Activated CD8-positive, alpha-beta memory T cell treated with anti-CD3 and anti-CD28 coated beads for 36 hours (primary cell): ENCODE data around the gene ZG16. TPM values are rescaled to one million over a fixed set of nuclear protein-coding genes. Genes with fewer than 3 reads are reported as not detected.
"Not testable (repeated sequence)": the region's sequence is repeated elsewhere in the genome, so short reads cannot be mapped to it uniquely, and the experiment has no call there.

Experiments
- CTCF ChIA-PET: fragments of 350-600 bp; sonication (Branson Sonifier 250); formaldehyde crosslinking; loops from one replicate; lab custom pipeline; 2021; ENCODE audit warnings: antibody characterized with exemption; lab: Charles Lee
- POLR2A ChIA-PET: fragments of 350-600 bp; sonication (Branson Sonifier 250); formaldehyde crosslinking; loops from one replicate; lab custom pipeline; 2021; ENCODE audit warnings: antibody characterized with exemption; lab: Charles Lee
- total RNA-seq, 2 experiments: library from RNA; stranded (reverse); gene quantifications; one replicate each; pipeline ENCODE4 v1.2.3, GENCODE V29; 2021

Gene ZG16
- total RNA-seq, 2 experiments from 2014 or later: not detected

DNA sequence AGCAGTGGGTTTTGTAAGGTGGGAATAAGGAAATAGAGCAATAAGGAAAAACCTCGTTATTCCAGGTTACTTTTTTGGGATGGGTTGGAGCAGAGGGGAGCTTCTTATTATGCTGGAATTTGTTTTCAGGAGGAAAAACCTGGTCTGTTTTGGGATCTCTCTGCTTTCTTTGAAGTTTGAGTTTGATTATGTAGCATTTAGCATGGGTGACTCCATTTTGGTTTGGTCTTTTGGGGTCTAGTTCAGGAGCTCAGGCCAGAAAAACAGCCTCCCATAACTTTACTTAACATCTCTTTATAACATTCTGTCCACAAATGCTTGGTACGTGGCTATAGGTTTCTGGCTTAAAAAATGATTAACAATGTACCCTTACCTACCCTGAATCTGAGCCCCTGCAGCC, 8.5 kb upstream of the ZG16 start:
- ChIA-PET CTCF (interaction anchor here (0.8 to 1.1 kb wide), 2 partner anchors 15 to 21 kb away, joined by 3 read pairs; partner anchors contain the start of gene KIF22), POLR2A (no interaction called here)

DNA sequence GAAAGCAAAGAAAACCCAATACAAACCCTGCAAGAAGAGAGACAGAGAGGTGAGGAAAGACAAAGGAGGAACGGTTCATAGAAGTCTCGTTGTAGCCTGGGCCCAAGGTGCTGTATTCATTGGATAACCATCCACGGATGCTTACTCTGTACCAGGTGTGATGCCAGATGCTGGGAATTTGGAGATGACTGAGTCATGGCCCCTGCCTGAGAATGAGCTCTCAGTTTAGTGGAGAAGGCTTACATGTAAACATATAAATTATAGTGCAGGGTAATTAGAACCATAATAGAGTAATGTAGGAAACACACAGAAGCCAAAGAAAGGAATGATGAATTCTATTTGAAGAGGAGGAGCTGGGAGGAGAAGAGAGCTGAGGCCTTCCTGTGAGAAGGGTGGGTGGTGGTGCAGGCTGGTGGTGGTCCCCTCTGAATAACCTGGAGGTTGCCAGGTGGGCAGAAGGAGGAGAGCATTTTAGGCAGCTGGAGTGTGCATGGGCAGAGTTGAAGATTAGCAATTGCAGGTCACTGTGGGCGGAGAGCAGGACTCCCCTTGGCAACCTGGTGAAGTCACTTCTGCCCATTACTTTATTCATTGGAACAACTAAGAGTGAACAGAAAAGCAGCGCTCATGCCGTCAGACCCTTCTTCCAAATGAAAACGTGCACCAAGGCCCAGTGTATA, 7.7 kb upstream of the ZG16 start:
- ChIA-PET CTCF (interaction anchor here (0.6 kb wide), 1 partner anchor 104 kb away, joined by 3 read pairs; no protein-coding TSS in a partner anchor), POLR2A (no interaction called here)

DNA sequence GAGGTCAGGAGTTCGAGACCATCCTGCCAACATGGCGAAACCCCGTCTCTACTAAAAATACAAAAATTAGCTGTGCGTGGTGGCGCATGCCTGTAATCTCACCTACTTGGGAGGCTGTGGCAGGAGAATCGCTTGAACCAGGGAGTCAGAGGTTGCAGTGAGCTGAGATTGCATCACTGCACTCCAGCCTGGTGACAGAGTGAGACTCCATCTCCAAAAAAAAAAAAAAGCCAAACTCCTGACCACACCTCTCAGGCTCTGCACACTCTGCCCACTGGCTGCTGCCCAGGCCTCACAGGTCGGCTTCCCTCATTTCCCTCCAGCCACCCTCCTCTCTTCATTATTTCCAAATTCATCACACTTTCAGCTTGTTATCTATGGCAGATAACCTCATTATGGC, 5.7 kb upstream of the ZG16 start:
- POLR2A ChIA-PET, CTCF ChIA-PET: not testable (repeated sequence)

DNA sequence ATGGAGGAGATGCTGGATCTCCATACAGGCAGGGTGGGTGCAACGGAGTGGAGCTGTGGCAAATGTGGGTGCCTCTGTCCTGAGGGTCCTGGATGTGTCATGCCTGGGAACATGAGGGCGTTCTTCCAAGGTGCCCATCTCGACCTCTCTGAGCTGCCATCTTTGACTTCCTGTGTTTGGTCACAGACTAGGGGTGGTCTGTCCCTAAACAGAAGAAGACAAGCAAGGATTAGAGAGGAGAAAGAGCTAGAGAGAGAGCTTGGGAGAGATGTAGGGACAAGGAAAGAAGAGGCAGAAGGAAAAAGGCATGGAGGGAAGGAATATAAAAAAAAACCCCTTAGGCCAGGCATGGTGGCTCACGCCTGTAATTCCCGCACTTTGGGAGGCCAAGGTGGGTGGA, 3.3 kb upstream of the ZG16 start:
- ChIA-PET CTCF (interaction anchor here (0.6 kb wide), 1 partner anchor 93 kb away, joined by 4 read pairs; no protein-coding TSS in a partner anchor), POLR2A (no interaction called here)

DNA sequence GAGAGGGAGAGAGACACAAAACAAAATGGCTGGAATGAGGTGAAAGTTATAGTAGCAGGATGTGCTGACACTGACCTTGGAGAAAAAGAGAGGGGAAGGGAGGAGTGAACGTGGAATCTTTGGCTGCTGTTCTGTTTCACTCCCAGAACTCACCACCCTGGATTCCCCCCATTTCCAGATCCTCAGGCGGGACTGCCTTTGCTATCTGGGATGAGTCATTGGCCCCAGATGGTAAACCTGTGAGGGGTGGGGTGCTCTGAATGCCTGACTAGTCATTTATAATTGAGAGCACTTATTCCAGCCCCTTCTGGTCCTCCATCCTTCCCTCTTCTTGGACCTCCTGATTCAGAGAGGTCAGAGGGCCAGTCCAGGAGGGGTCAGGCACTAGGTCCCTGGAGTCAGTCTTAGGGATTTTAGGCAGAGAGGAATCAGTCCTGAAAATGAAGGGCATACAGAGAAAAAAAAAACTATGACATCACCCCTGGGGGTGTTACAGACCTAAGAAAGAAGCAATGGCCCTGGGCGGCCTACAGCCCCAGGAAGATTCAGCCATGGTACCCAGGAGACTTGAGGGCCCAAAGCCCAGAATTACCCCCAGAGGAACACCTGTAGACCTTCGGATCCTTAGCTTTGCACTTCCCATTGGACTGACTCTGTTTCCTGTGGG, 2.2 kb upstream of the ZG16 start:
- ChIA-PET CTCF (no interaction called here), POLR2A (no interaction called here)

DNA sequence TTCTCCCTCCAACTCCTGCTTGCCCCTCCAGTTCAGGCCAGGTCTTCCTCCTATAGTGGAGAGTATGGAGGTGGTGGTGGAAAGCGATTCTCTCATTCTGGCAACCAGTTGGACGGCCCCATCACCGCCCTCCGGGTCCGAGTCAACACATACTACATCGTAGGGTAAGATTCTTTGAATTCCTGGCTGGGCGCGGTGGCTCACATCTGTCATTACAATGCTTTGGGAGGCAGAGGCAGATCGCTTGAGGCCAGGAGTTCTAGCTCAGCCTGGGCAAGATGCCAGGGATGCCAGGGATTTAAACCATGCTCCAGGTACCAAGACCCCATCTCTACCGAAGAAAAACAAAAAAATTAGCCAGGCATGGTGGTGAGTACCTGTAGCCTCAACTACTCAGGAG, 1.4 kb downstream of the ZG16 start:
- POLR2A ChIA-PET: no interaction called here
- CTCF ChIA-PET: interaction anchor here (1.3 kb wide), 1 partner anchor 11 kb away, joined by 4 read pairs; the partner anchor contains the start of gene KIF22

DNA sequence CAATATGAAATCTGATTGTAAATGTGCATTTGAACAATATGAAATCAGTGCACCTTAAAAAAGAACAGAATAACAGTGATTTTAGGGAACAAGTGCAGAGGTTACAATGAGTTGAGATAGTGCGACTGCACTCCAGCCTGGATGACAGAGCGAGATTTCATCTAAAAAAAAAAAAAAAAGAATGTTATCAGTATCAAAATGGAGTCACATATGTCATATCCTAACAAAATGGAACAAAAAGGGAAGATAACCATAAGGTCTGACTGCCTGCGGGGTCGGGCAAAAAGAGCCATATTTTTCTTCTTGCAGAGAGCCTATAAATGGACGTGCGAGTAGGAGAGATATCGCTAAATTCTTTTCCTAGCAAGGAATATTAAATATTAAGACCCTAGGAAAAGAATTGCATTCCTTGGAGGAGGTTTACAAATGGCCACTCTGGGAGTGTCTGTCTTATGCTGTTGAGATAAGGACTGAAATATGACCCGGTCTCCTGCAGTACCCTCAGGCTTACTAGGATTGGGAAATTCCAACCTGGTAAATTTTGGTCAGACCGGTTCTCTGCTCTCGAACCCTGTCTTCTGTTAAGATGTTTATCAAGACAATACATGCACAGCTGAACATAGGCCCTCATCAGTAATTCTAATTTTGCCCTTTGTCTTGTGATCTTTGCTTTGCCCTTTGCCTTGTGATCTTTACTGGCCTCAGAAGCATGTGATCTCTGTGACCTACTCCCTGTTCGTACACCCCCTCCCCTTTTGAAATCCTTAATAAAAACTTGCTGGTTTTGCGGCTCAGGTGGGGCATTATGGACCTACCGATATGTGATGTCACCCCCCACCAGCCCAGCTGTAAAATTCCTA, 5.3 kb downstream of the ZG16 start:
- POLR2A ChIA-PET: not testable (repeated sequence)
- CTCF ChIA-PET: interaction anchor here (2.9 kb wide), 1 partner anchor 82 kb away, joined by 25 read pairs; no protein-coding TSS in a partner anchor

DNA sequence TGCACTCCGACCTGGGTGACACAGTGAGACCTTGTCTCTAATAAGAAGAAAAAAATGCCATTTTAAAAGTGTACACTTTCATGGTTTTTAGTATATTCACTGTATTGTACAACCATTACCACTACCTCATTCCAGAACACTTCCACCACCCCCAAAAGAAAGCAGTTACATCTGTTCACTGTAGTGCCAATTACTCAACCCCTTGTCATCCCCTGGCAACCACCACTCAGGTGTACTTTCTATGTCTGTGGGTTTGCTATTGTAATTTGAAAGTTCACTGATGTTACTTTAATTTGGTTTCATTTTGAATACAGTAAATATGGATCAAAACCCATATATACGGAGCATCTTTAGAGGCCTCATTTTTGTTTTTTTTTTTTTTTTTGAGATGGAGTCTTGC, 6.1 kb downstream of the ZG16 start:
- POLR2A ChIA-PET: interaction anchor here (0.6 kb wide), 1 partner anchor 22 kb away, joined by 4 read pairs; no protein-coding TSS in a partner anchor
- CTCF ChIA-PET: interaction anchor here (0.9 to 2.9 kb wide), 10 partner anchors 11 to 83 kb away, joined by 3 to 25 read pairs (median 6); partner anchors contain the start of gene PAGR1

DNA sequence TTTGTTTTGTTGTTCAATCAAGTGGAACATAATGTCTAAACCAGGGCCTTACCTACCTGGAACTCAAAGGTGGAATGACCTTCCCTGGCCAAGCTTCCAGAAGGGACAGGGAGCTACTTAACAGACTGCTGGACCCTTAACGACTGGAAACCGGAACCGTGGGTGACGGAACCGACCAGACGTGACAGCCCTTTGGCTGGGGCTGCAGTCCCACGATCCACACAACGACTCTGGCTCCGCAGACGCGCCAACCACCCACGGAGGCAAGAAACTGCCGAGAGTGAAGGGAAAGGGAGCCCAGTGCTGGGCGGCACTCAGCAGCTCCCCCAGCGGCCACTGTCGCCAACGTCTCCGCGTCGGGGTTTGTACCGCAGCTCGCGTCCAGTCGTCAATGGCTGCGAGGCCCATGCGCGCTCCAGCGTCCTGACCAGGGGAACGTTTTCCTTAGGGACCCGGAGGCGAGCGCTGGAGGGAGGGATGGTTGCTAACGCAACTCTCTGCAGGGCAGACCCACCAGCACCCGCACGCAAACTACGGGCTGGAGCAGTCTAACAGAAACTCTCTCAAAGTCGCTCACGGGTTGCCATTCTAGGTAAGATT, 6.9 kb downstream of the ZG16 start:
- ChIA-PET CTCF (interaction anchor here (0.7 to 2.9 kb wide), 18 partner anchors 10 to 292 kb away, joined by 3 to 25 read pairs (median 4); partner anchors contain the start of gene PAGR1), POLR2A (interaction anchor here (0.6 to 1.0 kb wide), 2 partner anchors 23 to 963 kb away, joined by 3 to 4 read pairs; partner anchors contain the start of gene PHKG2)

DNA sequence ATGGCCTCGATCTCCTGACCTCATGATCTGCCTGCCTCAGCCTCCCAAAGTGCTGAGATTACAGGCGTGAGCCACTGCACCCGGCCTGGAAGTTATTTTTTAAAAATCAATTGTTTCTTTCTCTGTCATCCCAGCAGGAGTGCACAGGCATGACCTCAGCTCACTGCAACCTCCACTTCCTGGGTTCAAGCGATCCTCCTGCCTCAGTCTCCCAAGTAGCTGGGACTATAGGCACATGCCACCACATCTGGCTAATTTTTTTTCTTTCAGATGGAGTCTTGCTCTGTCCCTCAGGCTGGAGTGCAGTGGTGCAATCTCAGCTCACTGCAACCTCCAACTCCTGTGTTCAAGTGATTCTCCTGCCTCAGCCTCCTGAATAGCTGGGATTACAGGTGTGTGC, 9.1 kb downstream of the ZG16 start:
- CTCF ChIA-PET, POLR2A ChIA-PET: not testable (repeated sequence)

DNA sequence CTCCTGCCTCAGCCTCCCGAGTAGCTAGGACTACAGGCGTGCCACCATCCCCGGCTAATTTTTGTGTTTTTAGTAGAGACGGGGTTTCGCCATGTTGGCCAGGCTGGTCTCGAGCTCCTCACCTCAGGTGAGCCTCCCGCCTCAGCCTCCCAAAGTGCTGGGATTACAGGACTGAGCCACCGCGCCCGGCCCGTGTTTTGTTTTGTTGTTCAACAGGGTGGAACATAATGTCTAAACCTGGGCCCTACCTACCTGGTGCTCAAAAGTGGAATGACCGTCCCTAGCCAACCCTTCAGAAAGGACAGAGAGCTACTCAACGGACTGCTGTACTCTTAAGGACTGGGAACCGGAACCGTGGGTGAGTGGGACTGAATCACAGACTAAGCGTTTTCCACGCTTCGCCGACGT, 11.7 kb downstream of the ZG16 start:
- CTCF ChIA-PET: interaction anchor here (0.5 to 4.8 kb wide), 24 partner anchors 9 to 243 kb away, joined by 3 to 24 read pairs (median 4); partner anchors contain the start of genes HIRIP3, INO80E, MAZ and PAGR1
- POLR2A ChIA-PET: interaction anchor here (0.5 to 1.3 kb wide), 7 partner anchors 15 to 99 kb away, joined by 3 to 10 read pairs (median 5); partner anchors contain the start of gene PAGR1

DNA sequence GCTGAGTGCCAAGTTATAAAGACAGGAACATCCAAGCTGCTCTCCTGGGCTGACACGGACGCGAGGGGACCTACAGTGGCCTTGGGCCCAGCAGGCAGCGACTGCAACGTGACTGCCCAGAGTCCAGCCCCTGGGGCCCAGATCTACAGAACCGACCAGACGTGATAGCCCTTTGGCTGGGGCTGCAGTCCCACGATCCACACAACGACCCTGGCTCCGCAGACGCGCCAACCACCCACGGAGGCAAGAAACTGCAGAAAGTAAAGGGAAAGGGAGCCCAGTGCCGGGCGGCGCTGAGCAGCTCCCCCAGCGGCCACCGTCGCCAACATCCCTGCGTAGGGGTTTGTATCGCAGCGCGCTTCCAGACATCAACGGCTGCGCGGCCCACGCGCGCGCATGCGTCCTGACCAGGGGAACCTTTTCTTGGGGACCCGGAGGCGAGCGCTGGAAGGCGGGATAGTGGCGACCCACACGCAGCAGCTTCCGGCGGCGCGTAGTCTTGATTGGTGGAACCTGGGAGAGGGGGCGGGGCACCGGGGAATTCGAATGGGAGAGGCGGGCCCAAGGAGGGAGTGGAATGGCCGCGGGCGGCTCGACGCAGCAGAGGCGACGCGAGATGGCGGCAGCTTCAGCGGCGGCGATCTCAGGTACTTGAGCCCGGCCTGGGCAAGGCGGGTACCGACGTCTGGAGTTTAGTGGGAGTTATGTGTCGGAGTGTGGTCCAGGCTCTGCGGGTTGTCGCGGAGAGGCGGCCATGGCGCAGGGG, 12.3 kb downstream of the ZG16 start, which contains the start of gene KIF22:
Gene KIF22, plus strand, starts transcription at position 569 of the 766 bp plus-strand sequence. Its CDS starts 9 bp downstream, at position 578.
- CTCF ChIA-PET: interaction anchor here (0.5 to 4.8 kb wide), 26 partner anchors 10 to 242 kb away, joined by 3 to 24 read pairs (median 4); partner anchors contain the start of genes HIRIP3, INO80E, MAZ and PAGR1
- POLR2A ChIA-PET: interaction anchor here (0.5 to 1.3 kb wide), 8 partner anchors 14 to 99 kb away, joined by 3 to 10 read pairs (median 4); partner anchors contain the start of gene PAGR1

DNA sequence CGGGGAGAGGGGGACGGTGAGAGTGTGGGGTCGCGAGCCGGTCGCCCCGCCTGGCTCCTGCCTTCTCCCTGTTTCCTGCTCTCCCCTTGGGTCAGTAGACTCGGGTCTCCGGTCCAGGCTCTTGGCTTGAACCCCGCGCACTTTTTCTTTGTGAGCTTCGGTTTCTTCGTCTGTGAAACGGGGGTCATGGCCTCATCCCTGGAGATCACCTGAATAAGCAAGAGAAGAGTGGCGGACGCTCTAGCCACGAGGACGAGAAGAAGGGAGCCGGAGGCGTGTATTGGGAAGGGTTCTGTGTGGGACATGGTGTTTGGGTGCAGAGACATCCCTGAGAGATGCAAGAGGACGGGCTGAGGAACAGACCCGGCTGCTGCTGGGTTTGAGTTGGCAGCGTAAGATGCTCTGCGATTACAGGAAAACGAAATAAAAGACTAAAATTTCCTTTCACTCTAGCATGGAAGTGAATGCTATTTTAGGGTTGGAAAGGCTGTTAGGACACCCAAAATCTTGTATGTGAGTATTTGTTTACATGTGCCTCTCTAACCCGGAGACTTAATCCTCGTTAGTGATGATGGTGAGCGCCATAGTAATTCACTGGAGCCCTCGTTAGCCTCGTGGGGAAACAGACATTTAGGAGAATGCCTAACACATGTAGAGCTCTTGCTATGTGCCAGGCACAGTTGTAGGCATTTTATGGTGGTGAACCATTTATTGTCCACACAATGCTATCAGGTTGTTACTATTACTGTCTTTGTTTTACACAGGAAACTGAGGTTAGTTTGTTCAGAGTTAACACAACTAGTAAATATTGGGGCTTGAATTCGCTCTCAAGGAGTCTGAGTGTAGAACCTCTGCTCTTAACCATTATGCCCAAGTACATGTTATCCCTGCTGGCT, 13.1 kb downstream of the ZG16 start:
- ChIA-PET CTCF (interaction anchor here (0.8 to 4.8 kb wide), 15 partner anchors 11 to 126 kb away, joined by 3 to 24 read pairs (median 4); partner anchors contain the start of genes MAZ and PAGR1), POLR2A (interaction anchor here (0.7 to 1.1 kb wide), 4 partner anchors 14 to 25 kb away, joined by 3 to 7 read pairs (median 4); partner anchors contain the start of gene PAGR1)

DNA sequence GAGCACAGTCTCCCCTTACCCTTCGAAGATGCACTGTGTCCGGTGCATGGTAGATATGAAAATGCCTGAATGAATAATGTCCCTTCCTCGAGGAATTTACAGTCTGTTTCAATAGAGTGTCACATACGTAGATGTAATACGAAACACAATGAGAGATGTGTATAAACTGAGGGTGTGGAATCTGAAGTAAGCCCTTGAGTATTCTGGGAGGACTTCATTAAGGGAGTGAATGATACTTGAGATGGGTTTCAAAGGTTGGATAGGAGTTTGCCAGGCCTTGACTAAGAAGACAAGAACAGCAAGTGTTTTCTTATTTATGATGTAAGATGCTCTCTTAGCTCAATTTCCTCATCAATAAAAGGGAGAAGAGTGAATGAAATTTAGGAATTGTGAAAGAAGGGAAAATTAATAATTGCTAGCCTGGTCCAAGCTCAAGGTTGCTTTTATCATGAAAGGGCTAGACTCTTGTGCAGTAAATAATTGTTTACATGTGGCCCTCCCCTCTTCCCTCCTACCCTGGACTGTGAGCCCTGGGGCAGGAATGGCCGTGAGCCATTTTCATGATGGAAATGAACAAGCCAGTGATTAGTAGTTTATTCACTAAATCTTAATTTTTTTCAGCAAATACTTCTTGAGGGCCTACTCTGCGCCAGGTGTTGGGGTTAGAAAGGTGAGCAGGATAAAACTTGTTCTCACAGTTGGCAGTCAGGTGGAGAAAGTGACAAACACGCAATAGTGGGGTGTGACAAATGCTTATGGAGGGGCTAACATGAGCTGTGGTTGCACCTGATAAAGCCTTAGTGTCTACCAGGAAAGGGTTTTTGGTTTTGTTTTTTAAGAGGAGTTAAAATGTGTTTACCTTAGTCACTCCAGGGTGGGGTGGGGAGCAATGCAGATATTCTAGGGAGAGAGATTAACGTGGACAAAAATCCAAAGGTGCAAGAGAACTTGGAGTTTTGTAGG, 14.1 kb downstream of the ZG16 start:
- POLR2A ChIA-PET: interaction anchor here (1.1 kb wide), 1 partner anchor 16 kb away, joined by 3 read pairs; no protein-coding TSS in a partner anchor

DNA sequence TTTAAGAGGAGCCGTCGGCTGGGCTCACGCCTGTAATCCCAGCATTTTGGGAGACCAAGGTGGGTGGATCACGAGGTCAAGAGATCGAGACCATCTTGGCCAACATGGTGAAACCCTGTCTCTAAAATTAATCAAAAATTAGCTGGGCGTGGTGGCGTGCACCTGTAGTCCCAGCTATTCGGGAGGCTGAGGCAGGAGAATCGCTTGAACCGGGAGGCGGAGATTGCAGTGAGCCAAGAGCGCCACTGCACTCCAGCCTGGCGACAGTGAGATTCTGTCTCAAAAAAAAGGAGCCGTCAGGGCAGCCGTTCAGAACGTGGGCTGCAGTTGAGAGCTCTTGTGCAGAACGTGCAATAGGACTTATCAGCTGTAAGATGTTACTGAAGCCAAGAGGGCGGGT, 15.1 kb downstream of the ZG16 start:
- CTCF ChIA-PET: interaction anchor here (1.3 to 2.9 kb wide), 2 partner anchors 9 to 11 kb away, joined by 3 to 14 read pairs; no protein-coding TSS in a partner anchor
- POLR2A ChIA-PET: interaction anchor here (0.6 kb wide), 1 partner anchor 98 kb away, joined by 5 read pairs; no protein-coding TSS in a partner anchor

More for the DNA sequence above, 14.1 kb downstream of the ZG16 start:
- CTCF ChIA-PET: interaction anchor here (0.5 to 4.8 kb wide), 6 partner anchors 10 to 90 kb away, joined by 3 to 24 read pairs (median 15); no protein-coding TSS in a partner anchor
